ENCODE results near the gene UBAC1. TPM values are rescaled to one million over a fixed set of nuclear protein-coding genes. Genes with fewer than 3 reads are reported as not detected.
"Not testable (repeated sequence)": the region's sequence is repeated elsewhere in the genome, so short reads cannot be mapped to it uniquely, and the experiment has no call there.

The UBAC1 gene
- total and polyA plus RNA-seq, 4 donors, result 33.8 to 68.9 (median 61.7) TPM

GRCh38 chr9:135895202-135895848 lies 65.8 kb downstream of the UBAC1 start:
- H3K27ac ChIP-seq (ENCODE audit: low read depth, low read length), result no peak overlapping the region
- H3K9me3 ChIP-seq (ENCODE audit: control insufficient read depth, insufficient read depth, low read length), result no peaks in the 10 kb centered on the region
- H3K27me3 ChIP-seq (ENCODE audit: control insufficient read depth, insufficient read depth, low read length), result no peaks in the 10 kb centered on the region
- H3K4me3 ChIP-seq (ENCODE audit: low read depth, low read length), result no peak overlapping the region
- no peak for DNase-seq (ENCODE audit: low read depth in 4 of 6, low spot score in 6 of 6)
- H3K36me3 ChIP-seq (ENCODE audit: control insufficient read depth, insufficient read depth, low read length), result no peaks in the 10 kb centered on the region
- no CpG with 5 or more reads among the region's 4 CpGs for WGBS (ENCODE audit: insufficient coverage)
- peaks cover 18% of the 10 kb centered on the region for H3K4me1 ChIP-seq (ENCODE audit: control insufficient read depth, insufficient read depth, low read length)

- DNase-seq (ENCODE audit: low read depth in 4 of 6, low spot score in 6 of 6), result no peak
- peaks cover 9% of the 10 kb centered on the region for H3K36me3 ChIP-seq (ENCODE audit: control insufficient read depth, insufficient read depth, low read length)
- H3K27ac ChIP-seq (ENCODE audit: low read depth, low read length), result no peak overlapping the region
- 82% methylated on average over 1 of the region's 1 CpG for WGBS (ENCODE audit: insufficient coverage)
- no peak overlapping the region for H3K4me3 ChIP-seq (ENCODE audit: low read depth, low read length)
- peaks cover 39% of the 10 kb centered on the region for H3K4me1 ChIP-seq (ENCODE audit: control insufficient read depth, insufficient read depth, low read length)
- no peaks in the 10 kb centered on the region for H3K27me3 ChIP-seq (ENCODE audit: control insufficient read depth, insufficient read depth, low read length)
- H3K9me3 ChIP-seq (ENCODE audit: control insufficient read depth, insufficient read depth, low read length), result no peaks in the 10 kb centered on the region
These were observed 68.1 kb downstream of the UBAC1 start for GRCh38 chr9:135893104-135893503.

GRCh38 chr9:135892327-135892726 lies 68.8 kb downstream of the UBAC1 start:
- not testable (repeated sequence) for H3K9me3 ChIP-seq (ENCODE audit: control insufficient read depth, insufficient read depth, low read length)
- H3K4me1 ChIP-seq (ENCODE audit: control insufficient read depth, insufficient read depth, low read length), result peaks cover 47% of the 10 kb centered on the region

GRCh38 chr9:135891027-135891631 lies 70.0 kb downstream of the UBAC1 start:
- no peak for DNase-seq (ENCODE audit: low read depth in 4 of 6, low spot score in 6 of 6)
- peaks cover 59% of the 10 kb centered on the region for H3K4me1 ChIP-seq (ENCODE audit: control insufficient read depth, insufficient read depth, low read length)
- H3K27ac ChIP-seq (ENCODE audit: low read depth, low read length), result no peak overlapping the region
- WGBS (ENCODE audit: insufficient coverage), result 45% methylated on average over 7 of the region's 8 CpGs
- peaks cover 24% of the 10 kb centered on the region for H3K36me3 ChIP-seq (ENCODE audit: control insufficient read depth, insufficient read depth, low read length)
- H3K9me3 ChIP-seq (ENCODE audit: control insufficient read depth, insufficient read depth, low read length), result no peaks in the 10 kb centered on the region
- H3K4me3 ChIP-seq (ENCODE audit: low read depth, low read length), result no peak overlapping the region
- no peaks in the 10 kb centered on the region for H3K27me3 ChIP-seq (ENCODE audit: control insufficient read depth, insufficient read depth, low read length)

More at GRCh38 chr9:135892327-135892726, 68.8 kb downstream of the UBAC1 start:
- H3K4me3 ChIP-seq (ENCODE audit: low read depth, low read length); H3K27me3 ChIP-seq (ENCODE audit: control insufficient read depth, insufficient read depth, low read length); DNase-seq (ENCODE audit: low read depth in 4 of 6, low spot score in 6 of 6); H3K27ac ChIP-seq (ENCODE audit: low read depth, low read length): not testable (repeated sequence)
- 100% methylated on average over 2 of the region's 6 CpGs for WGBS (ENCODE audit: insufficient coverage)
- peaks cover 17% of the 10 kb centered on the region for H3K36me3 ChIP-seq (ENCODE audit: control insufficient read depth, insufficient read depth, low read length)

- Histone ChIP-seq H3K27me3 (ENCODE audit: control insufficient read depth, insufficient read depth, low read length) (no peaks in the 10 kb centered on the region), H3K4me1 (ENCODE audit: control insufficient read depth, insufficient read depth, low read length) (peaks cover 61% of the 10 kb centered on the region), H3K9me3 (ENCODE audit: control insufficient read depth, insufficient read depth, low read length) (no peaks in the 10 kb centered on the region), H3K4me3 (ENCODE audit: low read depth, low read length) (no peak overlapping the region), H3K36me3 (ENCODE audit: control insufficient read depth, insufficient read depth, low read length) (peaks cover 24% of the 10 kb centered on the region), H3K27ac (ENCODE audit: low read depth, low read length) (no peak overlapping the region)
- 77% methylated on average over 18 of the region's 18 CpGs for WGBS (ENCODE audit: insufficient coverage)
- DNase-seq (ENCODE audit: low read depth in 4 of 6, low spot score in 6 of 6), result peak in 1 of 6 donors; percentile 49
These were observed 70.8 kb downstream of the UBAC1 start for GRCh38 chr9:135890190-135891026.

GRCh38 chr9:135889564-135890189 lies 71.5 kb downstream of the UBAC1 start:
- WGBS (ENCODE audit: insufficient coverage), result 87% methylated on average over 12 of the region's 19 CpGs
- H3K4me3 ChIP-seq (ENCODE audit: low read depth, low read length), result no peak overlapping the region
- DNase-seq (ENCODE audit: low read depth in 4 of 6, low spot score in 6 of 6), result no peak
- no peaks in the 10 kb centered on the region for H3K9me3 ChIP-seq (ENCODE audit: control insufficient read depth, insufficient read depth, low read length)
- H3K4me1 ChIP-seq (ENCODE audit: control insufficient read depth, insufficient read depth, low read length), result peaks cover 68% of the 10 kb centered on the region
- H3K27me3 ChIP-seq (ENCODE audit: control insufficient read depth, insufficient read depth, low read length), result no peaks in the 10 kb centered on the region
- peaks cover 24% of the 10 kb centered on the region for H3K36me3 ChIP-seq (ENCODE audit: control insufficient read depth, insufficient read depth, low read length)
- H3K27ac ChIP-seq (ENCODE audit: low read depth, low read length), result no peak overlapping the region

- no peaks in the 10 kb centered on the region for H3K27me3 ChIP-seq (ENCODE audit: control insufficient read depth, insufficient read depth, low read length)
- H3K36me3 ChIP-seq (ENCODE audit: control insufficient read depth, insufficient read depth, low read length), result peaks cover 24% of the 10 kb centered on the region
- no peaks in the 10 kb centered on the region for H3K9me3 ChIP-seq (ENCODE audit: control insufficient read depth, insufficient read depth, low read length)
- no peak overlapping the region for H3K27ac ChIP-seq (ENCODE audit: low read depth, low read length)
- DNase-seq (ENCODE audit: low read depth in 4 of 6, low spot score in 6 of 6), result no peak
- peaks cover 72% of the 10 kb centered on the region for H3K4me1 ChIP-seq (ENCODE audit: control insufficient read depth, insufficient read depth, low read length)
- 92% methylated on average over 10 of the region's 13 CpGs for WGBS (ENCODE audit: insufficient coverage)
- no peak overlapping the region for H3K4me3 ChIP-seq (ENCODE audit: low read depth, low read length)
These were observed 72.3 kb downstream of the UBAC1 start for GRCh38 chr9:135888766-135889394.

GRCh38 chr9:135888126-135888765 lies 72.9 kb downstream of the UBAC1 start:
- H3K36me3 ChIP-seq (ENCODE audit: control insufficient read depth, insufficient read depth, low read length), result peaks cover 24% of the 10 kb centered on the region
- H3K27ac ChIP-seq (ENCODE audit: low read depth, low read length), result no peak overlapping the region
- no peaks in the 10 kb centered on the region for H3K27me3 ChIP-seq (ENCODE audit: control insufficient read depth, insufficient read depth, low read length)
- H3K4me1 ChIP-seq (ENCODE audit: control insufficient read depth, insufficient read depth, low read length), result peaks cover 76% of the 10 kb centered on the region
- H3K9me3 ChIP-seq (ENCODE audit: control insufficient read depth, insufficient read depth, low read length), result no peaks in the 10 kb centered on the region
- no peak for DNase-seq (ENCODE audit: low read depth in 4 of 6, low spot score in 6 of 6)
- 69% methylated on average over 15 of the region's 22 CpGs for WGBS (ENCODE audit: insufficient coverage)
- no peak overlapping the region for H3K4me3 ChIP-seq (ENCODE audit: low read depth, low read length)

- 43% methylated on average over 12 of the region's 12 CpGs for WGBS (ENCODE audit: insufficient coverage)
- no peak overlapping the region for H3K4me3 ChIP-seq (ENCODE audit: low read depth, low read length)
- no peak overlapping the region for H3K27ac ChIP-seq (ENCODE audit: low read depth, low read length)
- no peaks in the 10 kb centered on the region for H3K9me3 ChIP-seq (ENCODE audit: control insufficient read depth, insufficient read depth, low read length)
- peaks cover 25% of the 10 kb centered on the region for H3K36me3 ChIP-seq (ENCODE audit: control insufficient read depth, insufficient read depth, low read length)
- no peak for DNase-seq (ENCODE audit: low read depth in 4 of 6, low spot score in 6 of 6)
- H3K27me3 ChIP-seq (ENCODE audit: control insufficient read depth, insufficient read depth, low read length), result no peaks in the 10 kb centered on the region
- H3K4me1 ChIP-seq (ENCODE audit: control insufficient read depth, insufficient read depth, low read length), result peaks cover 77% of the 10 kb centered on the region
These were observed 73.6 kb downstream of the UBAC1 start for GRCh38 chr9:135887585-135888050.
